Prostate gland (tissue), 2 donors: ENCODE results near the gene SH3BP4.

Experiments used
- POLR2A ChIP-seq: fragments of 450-650 bp; IDR thresholded peaks from one replicate; pipeline ENCODE4 v1.6.1; 2016; ENCODE audit warnings: antibody characterized with exemption, mild to moderate bottlenecking
- TF ChIP-seq, protein P1 (sequence below), 4 experiments: fragments of 200-600 bp in 2 of 4; fragments of 450-650 bp in 2 of 4; sonication (generic) in 2 of 4; IDR thresholded peaks; 1 replicate in 3 of 4; 2 replicates in 1 of 4; pipeline ENCODE4 v1.5.1; 2016 to 2019; ENCODE audit warnings: antibody characterized with exemption in 4 of 4, mild to moderate bottlenecking in 2 of 4, moderate library complexity in 2 of 4

- TF ChIP-seq POLR2A = no peak
- TF ChIP-seq, protein P1, sequence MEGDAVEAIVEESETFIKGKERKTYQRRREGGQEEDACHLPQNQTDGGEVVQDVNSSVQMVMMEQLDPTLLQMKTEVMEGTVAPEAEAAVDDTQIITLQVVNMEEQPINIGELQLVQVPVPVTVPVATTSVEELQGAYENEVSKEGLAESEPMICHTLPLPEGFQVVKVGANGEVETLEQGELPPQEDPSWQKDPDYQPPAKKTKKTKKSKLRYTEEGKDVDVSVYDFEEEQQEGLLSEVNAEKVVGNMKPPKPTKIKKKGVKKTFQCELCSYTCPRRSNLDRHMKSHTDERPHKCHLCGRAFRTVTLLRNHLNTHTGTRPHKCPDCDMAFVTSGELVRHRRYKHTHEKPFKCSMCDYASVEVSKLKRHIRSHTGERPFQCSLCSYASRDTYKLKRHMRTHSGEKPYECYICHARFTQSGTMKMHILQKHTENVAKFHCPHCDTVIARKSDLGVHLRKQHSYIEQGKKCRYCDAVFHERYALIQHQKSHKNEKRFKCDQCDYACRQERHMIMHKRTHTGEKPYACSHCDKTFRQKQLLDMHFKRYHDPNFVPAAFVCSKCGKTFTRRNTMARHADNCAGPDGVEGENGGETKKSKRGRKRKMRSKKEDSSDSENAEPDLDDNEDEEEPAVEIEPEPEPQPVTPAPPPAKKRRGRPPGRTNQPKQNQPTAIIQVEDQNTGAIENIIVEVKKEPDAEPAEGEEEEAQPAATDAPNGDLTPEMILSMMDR (IDR thresholded peaks at IDR 0.05) = no peak
These were observed 126.4 kb downstream of the SH3BP4 start for GRCh38 chr2:235078182-235078581.
